Heart right ventricle (tissue), 16 donors: ENCODE data around the gene ANHX. TPM values are rescaled to one million over a fixed set of nuclear protein-coding genes. Genes with fewer than 3 reads are reported as not detected.

Experiments used
- ATAC-seq, 8 donors: fragments of 200-7000 bp; cut with Tn5 transposase; one replicate each; pipeline ENCODE4 v1.9.1; 2020; ENCODE audit warnings: mild to moderate bottlenecking in 8 of 8, moderate library complexity in 8 of 8, moderate number of reproducible peaks in 1 of 8
- DNase-seq, 2 donors: peaks; one replicate each; pipeline ENCODE4 v3.0.0-alpha.2; 2020
- H3K27ac ChIP-seq, 10 donors: fragments of 200-600 bp; sonication (generic) in 2 of 10; one replicate each; pipeline versions ENCODE4 v1.5.0 to v1.8.0; 2020 to 2022; ENCODE audit warnings: mild to moderate bottlenecking in 3 of 10
- H3K27me3 ChIP-seq, 7 donors: fragments of 200-600 bp; one replicate each; pipeline ENCODE4 v1.8.0; 2021 to 2022; ENCODE audit warnings: mild to moderate bottlenecking in 2 of 7
- H3K36me3 ChIP-seq, 9 donors: fragments of 200-600 bp; sonication (generic) in 1 of 9; one replicate each; pipeline versions ENCODE4 v1.5.0 to v1.8.0; 2020 to 2022; ENCODE audit warnings: mild to moderate bottlenecking in 2 of 9
- H3K4me1 ChIP-seq, 9 donors: fragments of 200-600 bp; sonication (generic) in 1 of 9; one replicate each; pipeline versions ENCODE4 v1.5.0 to v1.8.0; 2020 to 2022; ENCODE audit warnings: mild to moderate bottlenecking in 4 of 9
- H3K4me3 ChIP-seq, 10 donors: fragments of 200-600 bp; sonication (generic) in 2 of 10; one replicate each; pipeline versions ENCODE4 v1.5.0 to v1.8.0; 2020 to 2022; ENCODE audit warnings: mild to moderate bottlenecking in 7 of 10, moderate library complexity in 2 of 10
- H3K9me3 ChIP-seq, 11 donors: fragments of 200-600 bp in 10 of 11; sonication (generic) in 2 of 11; one replicate each; pipeline versions ENCODE4 v1.5.0 to v1.8.0; 2013 to 2022; ENCODE audit warnings: mild to moderate bottlenecking in 2 of 11, control low read depth in 1 of 11, moderate library complexity in 1 of 11
- CTCF ChIP-seq, 9 donors: fragments of 200-600 bp; sonication (generic) in 2 of 9; IDR thresholded peaks; one replicate each; pipeline versions ENCODE4 v1.5.0 to v1.8.0; 2021 to 2022; ENCODE audit warnings: antibody characterized with exemption in 9 of 9, mild to moderate bottlenecking in 5 of 9, moderate library complexity in 1 of 9
- WGBS, 2 donors: extraction: QIAGEN DNeasy Blood & Tissue Kit; methylation state at CpG; one replicate each; pipeline ENCODE4 v1.1.7; 2013; ENCODE audit warnings: inconsistent platforms in 1 of 2; 5-methylcytosine and 5-hydroxymethylcytosine counted together
- intact Hi-C, 10 donors: fragments of 100-400 bp; cut with DNase I; formaldehyde crosslinking; loops; one replicate each; pipeline versions ENCODE4 v1.11.1 to v1.14.2; 2022
- polyA plus RNA-seq, 2 donors: library from polyadenylated mRNA; stranded (reverse); fragments of 200-250 nt; gene quantifications; one replicate each; pipeline ENCODE4 v1.2.3, GENCODE V29; 2013
- total RNA-seq, 10 donors: library from RNA; stranded (reverse); fragmentation: NEBNext Ultra II Directional in 3 of 10; extraction: Animal tissue kit (Norgen Biotek cat#: 25700) in 3 of 10; gene quantifications; one replicate each; pipeline versions ENCODE4 v1.2.1 to v1.2.4, GENCODE V29; 2021 to 2023
- donor health status: Arrhythmogenic right ventricular cardiomyopathy.
- donor health status: ischemic (EF 13 %, LVEDD 7.1; RV severe dilation, severe dysfunction).
- donor health status: healthy with polysubstance abuse.
- donor health status: DM: no; HTN: yes; CAD: no.
- donor health status: DM: no; HTN: no; CAD: no.
- donor health status: ischemic (EF 25% LVEDD 6.9; RV normal size, moderate dysfunction).
- donor health status: ischemic (EF 25% LVEDD 5.7; RV mildly dilated, moderate dysfunction).
- donor health status: healthy.
- donor health status: DM: yes; HTN: yes; CAD: no.
- donor health status: Ischemic cardiomyopathy.
- donor health status: ischemic (EF 35%, LVEDD 5.7; RV mildly dilated, moderate dysfunction).
- donor health status: nonischemic (EF 11% LVEDD 7.7; RV severe dilation, severe dysfunction).
- donor health status: DM: yes; HTN: yes; CAD: no.
- donor health status: PGD.
- donor health status: ischemic (EF 29% LVEDD 5.4; RV normal size, mild dysfunction).
- donor health status: nonischemic (EF 23%, LVEDD 6.1; RV moderate dilation, normal function).

The ANHX gene
- total and polyA plus RNA-seq, 12 donors = not detected

- intact Hi-C loops = no loop called here
- 78% methylated on average over 8 of the region's 8 CpGs for WGBS, 2 donors
- Histone ChIP-seq H3K4me3 (no peak overlapping the region), H3K4me1 (no peaks in the 10 kb centered on the region), H3K9me3 (peaks cover 0 to 91% (median 4%) of the 10 kb centered on the region in 11 donors), H3K27me3 (no peaks in the 10 kb centered on the region), H3K36me3 (no peaks in the 10 kb centered on the region), H3K27ac (no peak overlapping the region)
- ATAC-seq (no peak), DNase-seq (no peak)
- TF ChIP-seq CTCF (IDR thresholded peaks at IDR 0.05) = no peak
Observed at GRCh38 chr12:133226690-133227089, 9.0 kb downstream of the ANHX start.

DNA sequence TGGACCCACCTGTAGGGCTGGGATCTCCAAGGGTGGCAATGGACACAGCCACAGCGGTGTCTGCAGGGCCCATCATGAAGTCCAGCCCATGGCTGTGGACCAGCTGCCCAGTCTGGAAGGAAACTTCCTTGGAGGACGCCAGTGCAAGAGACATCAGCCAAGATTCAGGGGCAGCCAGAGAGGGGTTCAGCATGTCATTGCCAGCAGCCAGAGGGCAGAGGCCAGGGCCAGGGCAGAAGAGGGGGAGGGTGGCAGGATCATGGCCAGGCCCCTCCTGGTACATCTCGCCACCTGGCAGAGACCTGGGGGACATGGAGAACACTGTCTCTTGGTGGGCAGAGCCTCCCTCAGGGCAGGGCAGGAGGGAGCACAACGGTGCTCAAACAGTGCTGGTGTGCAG, 10.2 kb downstream of the ANHX start:
- Histone ChIP-seq H3K4me3 (no peak overlapping the region), H3K27ac (no peak overlapping the region), H3K36me3 (no peaks in the 10 kb centered on the region), H3K27me3 (no peaks in the 10 kb centered on the region), H3K4me1 (no peaks in the 10 kb centered on the region), H3K9me3 (peaks cover 0 to 91% (median 11%) of the 10 kb centered on the region in 11 donors)
- intact Hi-C loops = no loop called here
- ATAC-seq = no peak
- WGBS, 2 donors = 69 to 77% methylated on average over 4 of the region's 4 CpGs
- no peak for TF ChIP-seq CTCF (IDR thresholded peaks at IDR 0.05)
- DNase-seq = no peak

DNA sequence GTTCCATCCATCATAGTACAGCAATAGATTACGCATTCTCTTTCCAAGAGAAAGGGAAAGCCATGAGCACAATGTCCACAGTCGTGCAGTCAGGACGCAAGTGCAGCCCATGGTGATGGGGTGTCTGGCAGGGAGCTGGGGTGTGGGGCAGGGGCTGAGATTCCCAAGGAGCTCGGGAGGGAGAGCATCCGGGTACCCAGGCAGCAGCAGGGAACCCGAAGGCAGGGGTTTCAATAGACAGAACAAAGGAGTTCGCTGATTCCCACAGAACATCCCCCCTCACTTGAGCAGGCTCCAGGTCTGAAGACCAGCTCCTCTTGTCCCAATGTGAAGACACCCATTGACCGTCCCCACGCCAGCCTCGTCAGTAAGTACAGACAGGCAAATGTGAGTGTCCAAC, 13.5 kb downstream of the ANHX start:
- ATAC-seq (no peak), DNase-seq (no peak)
- Histone ChIP-seq H3K4me3 (no peak overlapping the region), H3K36me3 (no peaks in the 10 kb centered on the region), H3K27me3 (no peaks in the 10 kb centered on the region), H3K27ac (no peak overlapping the region), H3K9me3 (peaks cover 0 to 92% (median 11%) of the 10 kb centered on the region in 11 donors), H3K4me1 (no peaks in the 10 kb centered on the region)
- no peak for TF ChIP-seq CTCF (IDR thresholded peaks at IDR 0.05)
- 80% methylated on average over 10 of the region's 10 CpGs for WGBS, 2 donors
- intact Hi-C loops = no loop called here

DNA sequence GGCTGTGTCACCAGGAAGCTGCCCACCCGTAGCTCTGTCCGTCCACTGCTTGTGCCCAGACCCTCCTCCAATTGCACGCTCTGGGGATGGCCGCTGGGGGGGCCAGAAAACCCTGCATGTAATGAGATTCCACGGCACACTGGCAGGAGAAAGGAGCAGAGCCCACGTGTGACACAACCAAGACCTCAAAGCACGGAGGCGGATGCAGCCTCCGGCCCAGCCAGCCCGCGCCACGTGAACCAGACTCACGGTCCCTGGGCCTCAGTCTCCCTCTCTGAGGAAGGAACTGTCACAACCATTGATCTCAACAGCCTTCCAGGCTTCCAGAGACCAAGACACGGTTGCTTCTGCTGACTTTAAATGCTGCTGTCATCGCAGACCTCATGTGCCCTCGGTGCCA, 14.4 kb downstream of the ANHX start:
- Histone ChIP-seq H3K27me3 (no peaks in the 10 kb centered on the region), H3K4me1 (no peaks in the 10 kb centered on the region), H3K27ac (no peak overlapping the region), H3K9me3 (peaks cover 0 to 97% (median 11%) of the 10 kb centered on the region in 11 donors), H3K36me3 (no peaks in the 10 kb centered on the region), H3K4me3 (no peak overlapping the region)
- no peak for DNase-seq
- ATAC-seq = no peak
- intact Hi-C loops = no loop called here
- no peak for TF ChIP-seq CTCF (IDR thresholded peaks at IDR 0.05)
- WGBS, 2 donors = 81% methylated on average over 16 of the region's 16 CpGs
